CD8-positive, alpha-beta memory T cell (primary cell): ENCODE data around the gene GATAD2B. TPM values are rescaled to one million over a fixed set of nuclear protein-coding genes. Genes with fewer than 3 reads are reported as not detected.
A peak's percentile ranks its signal among the peaks of the same experiment; 100 is the strongest.

Experiments
- CTCF ChIA-PET: fragments of 350-600 bp; sonication (Branson Sonifier 250); formaldehyde crosslinking; loops from one replicate; lab custom pipeline; 2021; ENCODE audit warnings: antibody characterized with exemption; lab: Charles Lee
- POLR2A ChIA-PET: fragments of 350-600 bp; sonication (Branson Sonifier 250); formaldehyde crosslinking; loops from one replicate; lab custom pipeline; 2021; ENCODE audit warnings: antibody characterized with exemption; lab: Charles Lee
- DNase-seq, 5 donors: peaks; one replicate each; pipeline versions ENCODE4 v3.0.0 to v3.0.0-alpha.2; 2020 to 2022; ENCODE audit warnings: mixed read lengths in 1 of 5
- H3K27ac ChIP-seq: one replicate; pipeline ENCODE4 v1.7.0; 2013; ENCODE audit warnings: low read depth, mild to moderate bottlenecking, low read length, moderate library complexity
- H3K27me3 ChIP-seq: 2 replicates; pipeline ENCODE4 v1.7.0; 2013; ENCODE audit warnings: low read length, mild to moderate bottlenecking; ENCODE audit not compliant: insufficient read depth, poor library complexity, severe bottlenecking
- H3K36me3 ChIP-seq: 2 replicates; pipeline ENCODE4 v1.7.0; 2013; ENCODE audit warnings: mild to moderate bottlenecking, low read length, moderate library complexity; ENCODE audit not compliant: insufficient read depth
- H3K4me1 ChIP-seq: 2 replicates; pipeline ENCODE4 v1.7.0; 2013; ENCODE audit warnings: mild to moderate bottlenecking, low read length, moderate library complexity; ENCODE audit not compliant: insufficient read depth
- H3K4me3 ChIP-seq: 2 replicates; pipeline ENCODE4 v1.7.0; 2013; ENCODE audit warnings: mild to moderate bottlenecking, low read length
- H3K9me3 ChIP-seq: 2 replicates; pipeline ENCODE4 v1.7.0; 2013; ENCODE audit warnings: mild to moderate bottlenecking, low read length
- H3K27ac Mint-ChIP-seq, 8 donors: one replicate each; pipeline ENCODE4 v1.8.0; 2020 to 2021; ENCODE audit warnings: mixed read lengths in 8 of 8, mild to moderate bottlenecking in 6 of 8, inconsistent platforms in 3 of 8, moderate library complexity in 3 of 8
- H3K27me3 Mint-ChIP-seq, 2 donors: one replicate each; pipeline ENCODE4 v1.8.0; 2020 to 2021; ENCODE audit warnings: mixed read lengths in 2 of 2, mild to moderate bottlenecking in 1 of 2, moderate library complexity in 1 of 2
- H3K36me3 Mint-ChIP-seq, 3 donors: one replicate each; pipeline ENCODE4 v1.8.0; 2020 to 2021; ENCODE audit warnings: mixed read lengths in 3 of 3, inconsistent platforms in 1 of 3, mild to moderate bottlenecking in 1 of 3
- H3K4me1 Mint-ChIP-seq, 3 donors: one replicate each; pipeline ENCODE4 v1.8.0; 2020 to 2021; ENCODE audit warnings: mixed read lengths in 3 of 3, inconsistent platforms in 1 of 3, mild to moderate bottlenecking in 1 of 3
- H3K4me3 Mint-ChIP-seq, 7 donors: one replicate each; pipeline ENCODE4 v1.8.0; 2020 to 2021; ENCODE audit warnings: mixed read lengths in 7 of 7, mild to moderate bottlenecking in 6 of 7, moderate library complexity in 4 of 7, inconsistent platforms in 2 of 7
- H3K9me3 Mint-ChIP-seq, 5 donors: one replicate each; pipeline ENCODE4 v1.8.0; 2020 to 2022; ENCODE audit warnings: mixed read lengths in 5 of 5, mild to moderate bottlenecking in 3 of 5, moderate library complexity in 2 of 5, inconsistent platforms in 1 of 5
- polyA plus RNA-seq: library from polyadenylated mRNA; unstranded; fragments of 300-500 nt; fragmentation: Illumina TruSeq; gene quantifications from one replicate; pipeline ENCODE4 v1.2.3, GENCODE V29; 2021
- total RNA-seq, 2 experiments: library from RNA; stranded (reverse); gene quantifications; one replicate each; pipeline ENCODE4 v1.2.3, GENCODE V29; 2021

GATAD2B gene
- total and polyA plus RNA-seq, 3 experiments from 2014 or later, result 5.6 to 71.9 (median 64.9) TPM

DNA sequence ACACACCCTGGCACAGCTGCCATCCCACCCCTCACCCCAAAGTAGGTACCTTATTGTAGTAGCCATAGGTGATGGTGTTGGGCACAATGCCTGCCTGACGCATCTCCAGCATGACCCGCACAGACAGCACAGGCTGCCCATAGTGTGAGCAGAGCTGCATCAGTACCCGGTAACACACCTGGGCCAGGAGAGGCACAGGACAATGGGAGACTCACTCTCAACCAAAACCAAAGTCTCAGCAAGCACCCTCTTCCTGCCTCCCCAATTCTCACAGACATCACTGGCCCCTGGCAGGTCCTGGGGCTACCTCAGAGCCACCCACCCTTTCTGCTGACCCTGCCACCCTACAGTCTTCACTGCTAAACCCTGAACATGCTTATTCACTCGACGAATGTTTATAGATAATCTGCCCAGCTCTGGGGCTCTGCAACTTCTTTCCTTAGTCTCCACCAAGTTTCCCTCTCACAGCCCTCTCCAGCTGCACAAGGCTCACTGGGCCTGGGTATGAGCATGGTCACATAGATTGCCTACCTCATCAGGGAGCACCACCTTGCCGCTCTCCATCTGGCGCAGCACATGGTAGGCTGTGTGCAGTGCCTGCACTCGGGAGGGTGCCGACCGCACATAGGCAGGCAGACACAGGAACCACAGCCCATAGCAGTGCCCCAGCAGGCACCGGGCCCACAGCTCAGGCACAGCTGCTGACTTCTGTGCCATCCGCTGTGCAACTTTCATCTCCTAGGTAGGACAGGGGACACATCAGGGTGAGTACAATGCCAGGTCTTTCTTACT is 13.4 kb upstream of the GATAD2B start:
- no peak overlapping the region for H3K27ac ChIP-seq
- ChIA-PET CTCF (no interaction called here), POLR2A (no interaction called here)
- Mint-ChIP-seq H3K27ac (peak overlapping the region in 5 of 8 donors; percentile 21 to 73 (median 57)), H3K9me3 (no peaks in the 10 kb centered on the region), H3K4me3 (no peak overlapping the region), H3K4me1 (peaks cover 6 to 14% (median 9%) of the 10 kb centered on the region in 3 donors), H3K27me3 (peaks cover 0 to 4% of the 10 kb centered on the region in 2 donors), H3K36me3 (peaks cover 6 to 89% (median 19%) of the 10 kb centered on the region in 3 donors)
- H3K27me3 ChIP-seq, result no peaks in the 10 kb centered on the region
- DNase-seq, result peak in 1 of 5 donors; percentile 43
- no peak overlapping the region for H3K4me3 ChIP-seq
- no peaks in the 10 kb centered on the region for H3K4me1 ChIP-seq
- no peaks in the 10 kb centered on the region for H3K9me3 ChIP-seq
- H3K36me3 ChIP-seq, result peaks cover 68% of the 10 kb centered on the region

DNA sequence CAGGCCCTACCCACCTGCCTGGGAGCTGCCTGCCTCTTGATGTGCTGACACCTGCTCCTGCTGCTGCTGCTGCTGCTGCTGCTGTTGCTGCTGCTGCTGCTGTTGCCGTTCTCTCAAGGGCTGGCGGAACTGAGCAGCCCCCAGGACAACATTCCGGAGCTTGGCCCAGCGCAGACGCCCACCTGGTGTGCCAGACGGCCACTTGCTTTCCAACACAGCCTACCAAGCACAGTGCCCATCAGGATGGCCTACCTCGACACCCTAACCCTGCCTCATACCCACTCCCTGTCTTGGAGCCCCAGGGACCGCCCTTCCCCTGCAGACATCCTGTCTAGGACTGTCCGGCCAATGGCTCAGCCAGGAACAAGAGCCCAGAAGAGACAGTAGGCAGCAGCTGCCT is 12.0 kb upstream of the GATAD2B start:
- ChIA-PET POLR2A (no interaction called here), CTCF (no interaction called here)
- Mint-ChIP-seq H3K27me3 (no peaks in the 10 kb centered on the region), H3K9me3 (no peaks in the 10 kb centered on the region), H3K27ac (peak overlapping the region in 1 of 8 donors; percentile 52), H3K36me3 (peaks cover 6 to 88% (median 9%) of the 10 kb centered on the region in 3 donors), H3K4me3 (no peak overlapping the region), H3K4me1 (peaks cover 1 to 4% (median 2%) of the 10 kb centered on the region in 3 donors)
- Histone ChIP-seq H3K4me3 (no peak overlapping the region), H3K9me3 (no peaks in the 10 kb centered on the region), H3K27me3 (no peaks in the 10 kb centered on the region), H3K27ac (no peak overlapping the region), H3K36me3 (peaks cover 65% of the 10 kb centered on the region), H3K4me1 (no peaks in the 10 kb centered on the region)
- peak in 1 of 5 donors; percentile 27 for DNase-seq

DNA sequence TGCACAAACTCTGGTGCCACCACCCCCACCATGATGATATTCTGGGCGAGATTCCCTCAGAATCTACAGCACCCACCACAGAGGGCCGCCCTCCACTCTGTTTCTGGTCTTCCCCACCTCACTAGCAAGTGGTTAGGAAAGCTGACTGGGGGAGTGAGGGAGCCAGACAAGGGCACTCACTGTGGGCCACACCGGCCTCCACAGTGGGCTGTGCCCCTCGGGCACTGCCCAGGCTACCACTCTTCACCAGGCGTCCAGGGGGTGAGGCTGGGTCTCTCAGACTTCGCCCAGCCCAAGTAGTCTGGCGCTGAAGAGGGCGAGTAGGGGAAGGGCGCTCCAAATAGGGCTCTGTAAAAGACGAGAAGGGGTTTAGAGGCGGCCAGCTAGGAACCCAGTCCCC is 11.2 kb upstream of the GATAD2B start:
- H3K9me3 Mint-ChIP-seq, result no peaks in the 10 kb centered on the region
- no peak overlapping the region for H3K4me3 Mint-ChIP-seq
- no peak overlapping the region for H3K4me3 ChIP-seq
- peak overlapping the region in 1 of 8 donors; percentile 83 for H3K27ac Mint-ChIP-seq
- H3K27ac ChIP-seq, result no peak overlapping the region
- H3K36me3 Mint-ChIP-seq, result peaks cover 3 to 88% (median 8%) of the 10 kb centered on the region in 3 donors
- H3K27me3 Mint-ChIP-seq, result no peaks in the 10 kb centered on the region
- no peaks in the 10 kb centered on the region for H3K4me1 ChIP-seq
- no peaks in the 10 kb centered on the region for H3K27me3 ChIP-seq
- ChIA-PET POLR2A (interaction anchor here (1.2 kb wide), 1 partner anchor 10 kb away, joined by 4 read pairs; no protein-coding TSS in a partner anchor), CTCF (no interaction called here)
- no peaks in the 10 kb centered on the region for H3K9me3 ChIP-seq
- no peak for DNase-seq
- H3K4me1 Mint-ChIP-seq, result peaks cover under 1 to 5% (median 3%) of the 10 kb centered on the region in 3 donors
- H3K36me3 ChIP-seq, result peaks cover 59% of the 10 kb centered on the region

DNA sequence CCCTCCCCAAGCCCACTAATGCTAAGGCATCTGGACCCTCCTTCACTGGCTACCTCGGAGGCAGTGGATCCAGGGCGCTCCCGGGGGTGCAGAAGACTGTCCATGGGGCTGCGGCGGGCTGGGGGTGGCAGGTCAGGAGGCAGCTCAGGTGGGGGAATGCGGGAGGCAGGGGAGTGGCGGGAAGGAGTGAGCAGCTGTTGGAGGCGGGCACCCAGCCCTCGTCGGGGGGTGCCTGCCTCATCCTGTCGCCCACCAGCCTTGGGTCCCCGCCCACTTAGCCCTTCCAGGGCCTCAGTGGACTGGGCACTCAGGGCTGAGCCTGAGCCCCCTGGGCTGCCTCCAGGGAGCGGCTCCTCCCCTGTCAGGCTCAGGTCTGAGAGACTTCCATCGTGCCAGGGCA is 10.7 kb upstream of the GATAD2B start:
- DNase-seq, result peak in 1 of 5 donors; percentile 41
- peaks cover 3 to 85% (median 5%) of the 10 kb centered on the region in 3 donors for H3K36me3 Mint-ChIP-seq
- Histone ChIP-seq H3K36me3 (peaks cover 56% of the 10 kb centered on the region), H3K4me3 (no peak overlapping the region), H3K27ac (no peak overlapping the region), H3K27me3 (no peaks in the 10 kb centered on the region), H3K4me1 (no peaks in the 10 kb centered on the region), H3K9me3 (no peaks in the 10 kb centered on the region)
- H3K27me3 Mint-ChIP-seq, result no peaks in the 10 kb centered on the region
- CTCF ChIA-PET, result interaction anchor here (1.0 kb wide), 1 partner anchor 53 kb away, joined by 3 read pairs; no protein-coding TSS in a partner anchor
- POLR2A ChIA-PET, result interaction anchor here (1.2 kb wide), 1 partner anchor 10 kb away, joined by 4 read pairs; no protein-coding TSS in a partner anchor
- no peaks in the 10 kb centered on the region for H3K9me3 Mint-ChIP-seq
- H3K27ac Mint-ChIP-seq, result no peak overlapping the region
- no peak overlapping the region for H3K4me3 Mint-ChIP-seq
- peaks cover 5 to 10% (median 9%) of the 10 kb centered on the region in 3 donors for H3K4me1 Mint-ChIP-seq

DNA sequence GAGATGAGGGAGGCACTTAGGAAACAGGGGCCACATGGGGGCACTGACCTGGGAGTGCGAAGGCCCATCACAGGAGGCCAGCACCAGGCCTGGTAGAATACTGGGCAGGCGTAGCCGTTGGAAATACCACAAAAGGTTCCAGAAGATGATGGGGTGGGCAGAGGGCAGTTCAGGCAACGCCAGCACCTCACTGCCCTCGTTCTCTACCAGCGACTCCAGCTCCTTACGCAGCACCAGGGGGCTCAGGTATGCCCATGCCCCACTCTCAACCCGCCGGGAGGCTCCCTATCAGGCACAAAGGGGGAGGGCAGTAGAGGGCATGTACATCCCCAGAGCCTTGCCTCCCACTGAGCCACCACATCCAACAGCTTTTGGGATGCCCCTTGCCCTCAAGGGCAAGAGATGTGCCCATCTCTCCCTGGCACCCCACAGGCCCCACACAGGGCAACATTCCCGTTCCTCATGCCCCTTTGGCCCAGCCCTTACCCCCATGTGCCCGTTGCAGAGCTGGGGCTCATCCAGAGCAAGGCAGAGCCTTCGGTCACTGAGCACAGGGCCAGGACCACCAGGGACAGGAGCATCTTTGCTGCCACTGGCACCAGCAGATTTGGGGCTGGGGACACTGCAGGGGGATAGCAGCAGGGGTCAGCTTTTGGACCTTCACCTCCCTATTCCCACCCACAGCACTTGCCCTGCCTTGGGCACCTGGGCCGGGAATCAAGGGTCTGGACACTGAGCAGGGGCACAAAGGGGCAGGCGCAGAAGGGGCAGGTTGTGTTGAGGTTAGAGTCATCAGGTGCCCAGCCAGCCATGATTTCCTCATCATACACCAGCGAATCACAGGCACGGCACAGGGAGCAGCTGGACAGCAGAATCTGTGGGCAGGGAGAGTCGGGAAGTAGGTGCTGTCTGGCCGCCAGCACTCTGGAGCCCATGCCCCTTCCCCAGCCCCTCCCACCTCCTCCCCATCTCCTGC is 9.7 kb upstream of the GATAD2B start:
- H3K4me1 Mint-ChIP-seq, result peaks cover 11 to 14% (median 13%) of the 10 kb centered on the region in 3 donors
- Histone ChIP-seq H3K27me3 (no peaks in the 10 kb centered on the region), H3K9me3 (no peaks in the 10 kb centered on the region), H3K4me3 (no peak overlapping the region), H3K36me3 (peaks cover 51% of the 10 kb centered on the region), H3K4me1 (no peaks in the 10 kb centered on the region), H3K27ac (no peak overlapping the region)
- no peak overlapping the region for H3K4me3 Mint-ChIP-seq
- peak overlapping the region in 1 of 8 donors; percentile 71 for H3K27ac Mint-ChIP-seq
- H3K9me3 Mint-ChIP-seq, result no peaks in the 10 kb centered on the region
- peak in 1 of 5 donors; percentile 34 for DNase-seq
- ChIA-PET CTCF (interaction anchor here (1.0 kb wide), 1 partner anchor 54 kb away, joined by 3 read pairs; no protein-coding TSS in a partner anchor), POLR2A (interaction anchor here (1.2 kb wide), 1 partner anchor 9 kb away, joined by 4 read pairs; no protein-coding TSS in a partner anchor)
- H3K36me3 Mint-ChIP-seq, result peaks cover 3 to 79% (median 5%) of the 10 kb centered on the region in 3 donors
- H3K27me3 Mint-ChIP-seq, result no peaks in the 10 kb centered on the region

DNA sequence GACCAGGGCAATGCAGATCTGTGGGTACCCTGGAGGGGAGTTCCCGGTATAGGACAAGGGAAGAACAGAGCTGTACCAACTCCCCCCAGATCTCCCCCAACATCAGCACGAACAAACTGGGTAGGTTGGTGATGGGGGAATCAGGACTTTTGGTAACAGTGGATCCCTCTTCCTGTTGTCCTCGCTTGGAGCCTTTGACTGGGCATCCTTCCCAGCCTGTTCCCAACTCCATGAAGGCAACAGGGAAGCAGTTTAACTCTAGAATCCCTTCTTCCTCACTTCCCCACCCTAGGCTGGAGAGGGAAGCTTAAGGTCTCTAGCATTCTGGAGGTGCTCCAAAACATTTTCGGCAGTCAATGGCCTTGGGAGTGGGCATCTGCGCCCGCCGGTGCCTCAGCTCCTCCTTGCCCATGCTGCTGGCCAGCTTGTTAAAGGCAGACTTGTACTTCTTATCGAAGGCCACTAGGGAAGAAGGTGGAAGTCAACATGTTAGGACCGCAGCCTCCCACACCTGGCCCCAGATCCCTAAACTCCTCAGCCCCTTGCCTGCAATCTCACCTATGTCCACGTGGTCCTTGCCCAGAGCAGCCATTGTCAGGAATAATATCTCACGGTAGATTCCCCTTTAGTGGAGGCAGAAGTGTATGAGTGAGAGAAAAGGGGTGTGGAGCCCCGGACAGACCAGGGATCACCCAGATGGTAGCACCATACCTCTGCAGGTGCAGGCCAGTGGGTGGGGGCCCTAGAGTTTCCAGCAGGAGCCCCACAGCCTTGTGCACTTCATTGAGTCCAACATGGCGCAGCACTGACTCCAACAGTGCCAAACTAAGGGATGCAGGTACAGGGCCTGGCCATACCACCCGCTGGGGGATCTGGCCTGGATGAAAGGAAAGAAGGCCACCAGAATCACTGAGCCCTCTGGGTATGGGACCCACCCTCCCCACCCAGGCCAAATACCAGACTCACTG is 7.5 kb upstream of the GATAD2B start:
- H3K9me3 ChIP-seq, result no peaks in the 10 kb centered on the region
- H3K9me3 Mint-ChIP-seq, result no peaks in the 10 kb centered on the region
- no peaks in the 10 kb centered on the region for H3K27me3 Mint-ChIP-seq
- H3K36me3 Mint-ChIP-seq, result peaks cover 0 to 57% (median 0%) of the 10 kb centered on the region in 3 donors
- H3K27ac ChIP-seq, result no peak overlapping the region
- H3K27me3 ChIP-seq, result no peaks in the 10 kb centered on the region
- H3K4me1 ChIP-seq, result no peaks in the 10 kb centered on the region
- H3K27ac Mint-ChIP-seq, result peak overlapping the region in 2 of 8 donors; percentile 61 to 68
- ChIA-PET POLR2A (interaction anchor here (0.7 kb wide), 1 partner anchor 14 kb away, joined by 3 read pairs; no protein-coding TSS in a partner anchor), CTCF (interaction anchor here (0.9 to 1.0 kb wide), 2 partner anchors 9 to 56 kb away, joined by 3 to 4 read pairs; partner anchors contain the start of gene RAB13)
- peaks cover 10 to 18% (median 17%) of the 10 kb centered on the region in 3 donors for H3K4me1 Mint-ChIP-seq
- no peak overlapping the region for H3K4me3 ChIP-seq
- DNase-seq, result no peak
- H3K36me3 ChIP-seq, result peaks cover 31% of the 10 kb centered on the region
- no peak overlapping the region for H3K4me3 Mint-ChIP-seq
